GM10248 (cell line): ENCODE results near the gene SYVN1.
A peak's percentile ranks its signal among the peaks of the same experiment; 100 is the strongest.

Experiments
- CTCF ChIA-PET: fragments of 300-600 bp; sonication (Branson Sonifier 250); formaldehyde crosslinking; extraction: SDS; loops from one replicate; lab custom pipeline; 2021; ENCODE audit warnings: antibody characterized with exemption; lab: Yijun Ruan, JAX
- POLR2A ChIA-PET: fragments of 350-650 bp; sonication (Branson Sonifier 250); formaldehyde crosslinking; extraction: SDS; loops from one replicate; lab custom pipeline; 2020; ENCODE audit warnings: antibody characterized with exemption; lab: Yijun Ruan, JAX
- DNase-seq: peaks from one replicate; pipeline ENCODE4 v3.0.0; 2012; ENCODE audit errors: extremely low spot score
- CTCF ChIP-seq: IDR thresholded peaks from 2 replicates; pipeline ENCODE4 v1.5.1; 2012; ENCODE audit warnings: mild to moderate bottlenecking, low read depth; ENCODE audit errors: extremely low read depth, missing control alignments, control extremely low read depth

Gene SYVN1

GRCh38 chr11:65130631-65131416, 3.5 kb downstream of the SYVN1 start:
- ChIA-PET CTCF (interaction anchor here (0.8 to 5.1 kb wide), 7 partner anchors 9 to 118 kb away, joined by 3 to 24 read pairs (median 4); partner anchors contain the start of genes CAPN1, FAU, MRPL49 and TM7SF2), POLR2A (interaction anchor here (0.6 to 1.2 kb wide), 2 partner anchors 9 to 17 kb away, joined by 4 to 6 read pairs; partner anchors contain the start of genes FAU and MRPL49)
- TF ChIP-seq CTCF = no peak

GRCh38 chr11:65129649-65130441, 4.5 kb downstream of the SYVN1 start:
- CTCF ChIA-PET = interaction anchor here (1.0 to 5.1 kb wide), 4 partner anchors 9 to 52 kb away, joined by 3 to 24 read pairs (median 9); partner anchors contain the start of genes CAPN1, TM7SF2 and ZNHIT2
- POLR2A ChIA-PET = interaction anchor here (0.6 to 1.2 kb wide), 3 partner anchors 8 to 600 kb away, joined by 4 to 6 read pairs (median 5); partner anchors contain the start of genes FAU and MRPL49
- DNase-seq = no peak
- peak; percentile 11 for TF ChIP-seq CTCF

More at GRCh38 chr11:65130631-65131416, 3.5 kb downstream of the SYVN1 start:
- DNase-seq = no peak

GRCh38 chr11:65128182-65129145, 5.9 kb downstream of the SYVN1 start:
- CTCF ChIA-PET = interaction anchor here (1.2 to 5.1 kb wide), 4 partner anchors 11 to 53 kb away, joined by 3 to 24 read pairs (median 9); partner anchors contain the start of genes CAPN1, TM7SF2 and ZNHIT2
- no peak for DNase-seq
- POLR2A ChIA-PET = interaction anchor here (0.5 to 0.6 kb wide), 2 partner anchors 239 to 274 kb away, joined by 3 to 7 read pairs; no protein-coding TSS in a partner anchor
- TF ChIP-seq CTCF = no peak

GRCh38 chr11:65127473-65128181, 6.7 kb downstream of the SYVN1 start:
- CTCF ChIA-PET = interaction anchor here (1.8 to 5.1 kb wide), 3 partner anchors 10 to 15 kb away, joined by 6 to 24 read pairs (median 13); partner anchors contain the start of genes TM7SF2 and ZNHIT2
- POLR2A ChIA-PET = interaction anchor here (0.5 to 0.6 kb wide), 2 partner anchors 240 to 275 kb away, joined by 3 to 7 read pairs; no protein-coding TSS in a partner anchor
- DNase-seq = no peak
- no peak for TF ChIP-seq CTCF

- TF ChIP-seq CTCF = no peak
- ChIA-PET POLR2A (no interaction called here), CTCF (interaction anchor here (1.0 to 1.8 kb wide), 2 partner anchors 10 to 13 kb away, joined by 3 to 6 read pairs; partner anchors contain the start of gene ZNHIT2)
Observed at GRCh38 chr11:65126624-65127274, 7.6 kb downstream of the SYVN1 start.

More at GRCh38 chr11:65126624-65127274, 7.6 kb downstream of the SYVN1 start:
- no peak for DNase-seq
